ENCODE data around the gene CELF1. TPM values are rescaled to one million over a fixed set of nuclear protein-coding genes. Genes with fewer than 3 reads are reported as not detected.

The CELF1 gene
- total and polyA plus RNA-seq, 10 of the 15 experiments (the other 5 are each of a cell fraction or from before 2014, with no cell fraction given) = 35.3 to 128 (median 85.7) TPM

DNA sequence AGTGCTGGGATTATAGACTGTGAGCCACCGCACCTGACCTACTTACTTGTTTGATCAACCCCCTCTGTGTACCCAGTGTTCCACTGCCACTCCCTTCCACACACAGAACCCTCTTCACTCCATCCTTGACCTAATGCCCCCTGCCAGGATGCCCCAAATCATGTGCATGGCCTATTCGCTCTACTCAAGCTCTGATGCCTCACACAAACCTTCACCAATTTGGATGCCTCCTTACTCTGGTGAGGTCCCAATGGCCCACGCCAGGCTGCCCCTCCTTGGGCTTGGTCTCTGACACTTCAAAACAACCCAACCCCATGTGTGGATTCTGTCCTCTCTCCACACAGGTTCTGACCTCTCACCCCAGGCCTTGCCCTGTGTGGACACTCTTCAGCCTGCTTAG is 117.2 kb downstream of the CELF1 start (continued):
- TF ChIP-seq, protein P1, sequence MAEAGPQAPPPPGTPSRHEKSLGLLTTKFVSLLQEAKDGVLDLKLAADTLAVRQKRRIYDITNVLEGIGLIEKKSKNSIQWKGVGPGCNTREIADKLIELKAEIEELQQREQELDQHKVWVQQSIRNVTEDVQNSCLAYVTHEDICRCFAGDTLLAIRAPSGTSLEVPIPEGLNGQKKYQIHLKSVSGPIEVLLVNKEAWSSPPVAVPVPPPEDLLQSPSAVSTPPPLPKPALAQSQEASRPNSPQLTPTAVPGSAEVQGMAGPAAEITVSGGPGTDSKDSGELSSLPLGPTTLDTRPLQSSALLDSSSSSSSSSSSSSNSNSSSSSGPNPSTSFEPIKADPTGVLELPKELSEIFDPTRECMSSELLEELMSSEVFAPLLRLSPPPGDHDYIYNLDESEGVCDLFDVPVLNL (IDR thresholded peaks at IDR 0.05; ENCODE audit: low read depth, low read length) = no peak
- TF ChIP-seq ETV6 (conservative IDR thresholded peaks at IDR 0.05 in 1 of 2, IDR thresholded peaks at IDR 0.05 in 1 of 2; ENCODE audit: borderline replicate concordance in 1 of 2, low read depth in 1 of 2) = no peak
- no peak for TF ChIP-seq ASH2L (IDR thresholded peaks at IDR 0.05; ENCODE audit: borderline replicate concordance, low read depth)

GRCh38 chr11:47434011-47434786 is 118.7 kb downstream of the CELF1 start:
- 69% methylated on average over 7 of the region's 7 CpGs for WGBS (ENCODE audit: insufficient coverage, insufficient replicate concordance, low lambda C conversion rate, missing lambda C conversion rate)
- Histone ChIP-seq H3K4me3 (no peak overlapping the region), H3K4me1 (ENCODE audit: control insufficient read depth, insufficient read depth, low read length) (no peaks in the 10 kb centered on the region), H3K9ac (ENCODE audit: control insufficient read depth, insufficient read depth, low read length) (no peak overlapping the region), H3K79me2 (ENCODE audit: control insufficient read depth, insufficient read depth, low read length) (no peaks in the 10 kb centered on the region), H3K27me3 (replicated peaks in 1 of 2; ENCODE audit: control insufficient read depth in 2 of 2, insufficient read depth in 2 of 2, low read length in 1 of 2) (no peaks in the 10 kb centered on the region; a peak in 1 of 4 replicates), H3K4me2 (ENCODE audit: control insufficient read depth, insufficient read depth) (no peak overlapping the region), H2AFZ (ENCODE audit: control insufficient read depth, low read depth, low read length) (no peak overlapping the region), H3K27ac (ENCODE audit: control insufficient read depth, insufficient read depth) (no peak overlapping the region), H3K36me3 (ENCODE audit: control insufficient read depth in 2 of 2, insufficient read depth in 2 of 2, low read length in 1 of 2) (no peaks in the 10 kb centered on the region), H3K9me3 (replicated peaks; ENCODE audit: control insufficient read depth, insufficient read depth, low read length) (no peaks in the 10 kb centered on the region), H4K20me1 (ENCODE audit: control insufficient read depth, insufficient read depth) (no peaks in the 10 kb centered on the region)
- POLR2A ChIA-PET = no interaction called here
- intact Hi-C loops (cut with micrococcal nuclease; ENCODE audit: unreplicated experiment) = no loop called here
- FAIRE-seq (no peak), ATAC-seq (no peak), DNase-seq (ENCODE audit: low read depth, low spot score) (no peak)
- CTCF ChIA-PET = interaction anchor here (1.2 kb wide), 1 partner anchor 21 kb away, joined by 4 read pairs; no protein-coding TSS in a partner anchor
- in situ Hi-C loops (cut with MboI) = no loop called here
- RAD21 ChIA-PET (ENCODE audit: unreplicated experiment) = no interaction called here
- SMC1A ChIA-PET (ENCODE audit: uncharacterized antibody, unreplicated experiment) = interaction anchor here (0.6 kb wide), 1 partner anchor 95 kb away, joined by 3 read pairs; no protein-coding TSS in a partner anchor
- BruUV-seq (replicated peaks) = no TSS peak
- no peak for TF ChIP-seq BACH1 (IDR thresholded peaks at IDR 0.05; ENCODE audit: borderline replicate concordance)
- TF ChIP-seq ZNF622 (IDR thresholded peaks at IDR 0.05) = no peak
- no peak for TF ChIP-seq TBL1XR1 (IDR thresholded peaks at IDR 0.05; ENCODE audit: low read depth, low read length)
- no peak for TF ChIP-seq RAD51 (IDR thresholded peaks at IDR 0.05)
- TF ChIP-seq BRCA1 (IDR thresholded peaks at IDR 0.05; ENCODE audit: low read depth, low read length) = no peak
- TF ChIP-seq NR2C1 (IDR thresholded peaks at IDR 0.05) = no peak
- TF ChIP-seq, protein P2, sequence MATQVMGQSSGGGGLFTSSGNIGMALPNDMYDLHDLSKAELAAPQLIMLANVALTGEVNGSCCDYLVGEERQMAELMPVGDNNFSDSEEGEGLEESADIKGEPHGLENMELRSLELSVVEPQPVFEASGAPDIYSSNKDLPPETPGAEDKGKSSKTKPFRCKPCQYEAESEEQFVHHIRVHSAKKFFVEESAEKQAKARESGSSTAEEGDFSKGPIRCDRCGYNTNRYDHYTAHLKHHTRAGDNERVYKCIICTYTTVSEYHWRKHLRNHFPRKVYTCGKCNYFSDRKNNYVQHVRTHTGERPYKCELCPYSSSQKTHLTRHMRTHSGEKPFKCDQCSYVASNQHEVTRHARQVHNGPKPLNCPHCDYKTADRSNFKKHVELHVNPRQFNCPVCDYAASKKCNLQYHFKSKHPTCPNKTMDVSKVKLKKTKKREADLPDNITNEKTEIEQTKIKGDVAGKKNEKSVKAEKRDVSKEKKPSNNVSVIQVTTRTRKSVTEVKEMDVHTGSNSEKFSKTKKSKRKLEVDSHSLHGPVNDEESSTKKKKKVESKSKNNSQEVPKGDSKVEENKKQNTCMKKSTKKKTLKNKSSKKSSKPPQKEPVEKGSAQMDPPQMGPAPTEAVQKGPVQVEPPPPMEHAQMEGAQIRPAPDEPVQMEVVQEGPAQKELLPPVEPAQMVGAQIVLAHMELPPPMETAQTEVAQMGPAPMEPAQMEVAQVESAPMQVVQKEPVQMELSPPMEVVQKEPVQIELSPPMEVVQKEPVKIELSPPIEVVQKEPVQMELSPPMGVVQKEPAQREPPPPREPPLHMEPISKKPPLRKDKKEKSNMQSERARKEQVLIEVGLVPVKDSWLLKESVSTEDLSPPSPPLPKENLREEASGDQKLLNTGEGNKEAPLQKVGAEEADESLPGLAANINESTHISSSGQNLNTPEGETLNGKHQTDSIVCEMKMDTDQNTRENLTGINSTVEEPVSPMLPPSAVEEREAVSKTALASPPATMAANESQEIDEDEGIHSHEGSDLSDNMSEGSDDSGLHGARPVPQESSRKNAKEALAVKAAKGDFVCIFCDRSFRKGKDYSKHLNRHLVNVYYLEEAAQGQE (IDR thresholded peaks at IDR 0.05; ENCODE audit: low read depth, low read length) = no peak
- no peak for TF ChIP-seq LARP7 (IDR thresholded peaks at IDR 0.05)
- TF ChIP-seq RCOR1 (conservative IDR thresholded peaks at IDR 0.05; ENCODE audit: low read depth, low read length) = no peak
- no peak for TF ChIP-seq ZNF207 (IDR thresholded peaks at IDR 0.05; ENCODE audit: borderline replicate concordance)
- no peak for TF ChIP-seq SRF (IDR thresholded peaks at IDR 0.05; ENCODE audit: low read depth in 2 of 2, low read length in 2 of 2)
